HG03025 (cell line): ENCODE measurements around the gene MEPCE.
A peak's percentile ranks its signal among the peaks of the same experiment; 100 is the strongest.
"Not testable (repeated sequence)": the region's sequence is repeated elsewhere in the genome, so short reads cannot be mapped to it uniquely, and the experiment has no call there.

ENCODE experiments used
- ATAC-seq: cut with Tn5 transposase; IDR thresholded peaks from one replicate; pipeline ENCODE4 v1.9.1; 2021; ENCODE audit warnings: mild to moderate bottlenecking, moderate library complexity; ENCODE audit not compliant: unreplicated experiment, low FRiP score

MEPCE gene

GRCh38 chr7:100429637-100430492, at the start of gene MEPCE:
Gene MEPCE (plus strand): TSS chr7:100429831. CDS start chr7:100430019, 188 bp downstream.
- peak; percentile 38 for ATAC-seq

- no peak for ATAC-seq
Measured at GRCh38 chr7:100380196-100380595, 49.4 kb upstream of the MEPCE start.

- not testable (repeated sequence) for ATAC-seq
Measured at GRCh38 chr7:100381531-100382233, 47.9 kb upstream of the MEPCE start.

GRCh38 chr7:100382234-100382853, 47.3 kb upstream of the MEPCE start:
- not testable (repeated sequence) for ATAC-seq

GRCh38 chr7:100384628-100385294, 44.9 kb upstream of the MEPCE start:
- ATAC-seq = no peak

- ATAC-seq = no peak
Measured at GRCh38 chr7:100386940-100387339, 42.7 kb upstream of the MEPCE start.

- ATAC-seq = no peak
Measured at GRCh38 chr7:100387695-100388094, 41.9 kb upstream of the MEPCE start.

GRCh38 chr7:100389437-100390088, 40.1 kb upstream of the MEPCE start:
- ATAC-seq = no peak

GRCh38 chr7:100390286-100391009, 39.2 kb upstream of the MEPCE start:
- ATAC-seq = no peak

- ATAC-seq = no peak
Measured at GRCh38 chr7:100393233-100393905, 36.3 kb upstream of the MEPCE start.

GRCh38 chr7:100394077-100394476, 35.6 kb upstream of the MEPCE start:
- no peak for ATAC-seq

- ATAC-seq = peak; percentile 76
Measured at GRCh38 chr7:100396421-100396982, 33.1 kb upstream of the MEPCE start.

- ATAC-seq = no peak
Measured at GRCh38 chr7:100397315-100398081, 32.1 kb upstream of the MEPCE start.

GRCh38 chr7:100398239-100398638, 31.4 kb upstream of the MEPCE start:
- no peak for ATAC-seq

- ATAC-seq = no peak
Measured at GRCh38 chr7:100400041-100400440, 29.6 kb upstream of the MEPCE start.

- no peak for ATAC-seq
Measured at GRCh38 chr7:100400656-100401055, 29.0 kb upstream of the MEPCE start.

GRCh38 chr7:100401811-100402210, 27.8 kb upstream of the MEPCE start:
- no peak for ATAC-seq

GRCh38 chr7:100402241-100402640, 27.4 kb upstream of the MEPCE start:
- no peak for ATAC-seq
